ENCODE results near the gene LRRC51. TPM values are rescaled to one million over a fixed set of nuclear protein-coding genes. Genes with fewer than 3 reads are reported as not detected.

The LRRC51 gene
- total RNA-seq, 1 experiment from 2014 or later = 19.6 TPM

- Histone ChIP-seq H4K20me1 (ENCODE audit: insufficient read depth) (no peaks in the 10 kb centered on the region), H3K27me3 (ENCODE audit: insufficient read depth, low read depth) (no peaks in the 10 kb centered on the region), H3K9me2 (ENCODE audit: insufficient read depth) (no peaks in the 10 kb centered on the region), H3F3A (ENCODE audit: insufficient read depth, low read depth) (peaks cover 29% of the 10 kb centered on the region), H3K27ac (no peak overlapping the region), H2AFZ (no peak overlapping the region), H3K4me1 (replicated peaks; ENCODE audit: insufficient read depth) (peaks cover 20% of the 10 kb centered on the region), H3K4me2 (no peak overlapping the region), H3K9me3 (ENCODE audit: insufficient read depth, low read depth) (no peaks in the 10 kb centered on the region), H3K79me2 (ENCODE audit: low read depth) (no peaks in the 10 kb centered on the region), H3K4me3 (no peak overlapping the region), H3K36me3 (ENCODE audit: low read depth) (0 out of 2 replicates have a peak, but pooled peaks cover 5% of the 10 kb centered on the region)
- ChIA-PET CTCF (interaction anchor here (1.9 kb wide), 1 partner anchor 60 kb away, joined by 4 read pairs; no protein-coding TSS in a partner anchor), POLR2A (ENCODE audit: unreplicated experiment) (interaction anchor here (0.6 kb wide), 1 partner anchor 9 kb away, joined by 7 read pairs; no protein-coding TSS in a partner anchor)
- intact Hi-C loops (cut with micrococcal nuclease; ENCODE audit: unreplicated experiment) = no loop called here
- DNase-seq = no peak
- TF ChIP-seq EZH2 (IDR thresholded peaks at IDR 0.05; ENCODE audit: low read depth) (no peak), CTCF (conservative IDR thresholded peaks at IDR 0.05) (no peak)
- BruUV-seq (replicated peaks) = no TSS peak
Observed at GRCh38 chr11:72085621-72086351, 5.1 kb downstream of the LRRC51 start.

GRCh38 chr11:72088076-72088808 lies 7.6 kb downstream of the LRRC51 start:
- H2AFZ ChIP-seq = no peak overlapping the region
- no peak for DNase-seq
- H3K9me3 ChIP-seq (ENCODE audit: insufficient read depth, low read depth) = no peaks in the 10 kb centered on the region
- H3K4me3 ChIP-seq = no peak overlapping the region
- H3F3A ChIP-seq (ENCODE audit: insufficient read depth, low read depth) = peaks cover 18% of the 10 kb centered on the region; the same call in 1 of the 2 replicates
- H3K36me3 ChIP-seq (ENCODE audit: low read depth) = 0 out of 2 replicates have a peak, but pooled peaks cover 5% of the 10 kb centered on the region
- H3K79me2 ChIP-seq (ENCODE audit: low read depth) = no peaks in the 10 kb centered on the region
- no peak for TF ChIP-seq EZH2 (IDR thresholded peaks at IDR 0.05; ENCODE audit: low read depth)
- TF ChIP-seq CTCF (conservative IDR thresholded peaks at IDR 0.05) = no peak
- H3K27ac ChIP-seq = no peak overlapping the region
- no peaks in the 10 kb centered on the region for H3K27me3 ChIP-seq (ENCODE audit: insufficient read depth, low read depth)
- H3K9me2 ChIP-seq (ENCODE audit: insufficient read depth) = no peaks in the 10 kb centered on the region
- BruUV-seq (replicated peaks) = no TSS peak
- ChIA-PET CTCF (no interaction called here), POLR2A (ENCODE audit: unreplicated experiment) (no interaction called here)
- H4K20me1 ChIP-seq (ENCODE audit: insufficient read depth) = no peaks in the 10 kb centered on the region
- no peak overlapping the region for H3K4me2 ChIP-seq
- no peaks in the 10 kb centered on the region for H3K4me1 ChIP-seq (replicated peaks; ENCODE audit: insufficient read depth)
- intact Hi-C loops (cut with micrococcal nuclease; ENCODE audit: unreplicated experiment) = no loop called here

- POLR2A ChIA-PET (ENCODE audit: unreplicated experiment) = no interaction called here
- 0 out of 2 replicates have a peak, but pooled peaks cover 5% of the 10 kb centered on the region for H3K36me3 ChIP-seq (ENCODE audit: low read depth)
Observed at GRCh38 chr11:72091292-72091691, 10.6 kb downstream of the LRRC51 start.

More at GRCh38 chr11:72091292-72091691, 10.6 kb downstream of the LRRC51 start:
- Histone ChIP-seq H3K27me3 (ENCODE audit: insufficient read depth, low read depth) (no peaks in the 10 kb centered on the region), H3F3A (ENCODE audit: insufficient read depth, low read depth) (peaks cover 13% of the 10 kb centered on the region; the same call in 1 of the 2 replicates), H3K4me2 (no peak overlapping the region), H3K27ac (0 out of 2 replicates have a peak overlapping the region, but pooled peaks have one; percentile 8), H3K4me3 (no peak overlapping the region), H3K9me2 (ENCODE audit: insufficient read depth) (no peaks in the 10 kb centered on the region), H3K79me2 (ENCODE audit: low read depth) (no peaks in the 10 kb centered on the region), H3K4me1 (replicated peaks; ENCODE audit: insufficient read depth) (no peaks in the 10 kb centered on the region), H2AFZ (no peak overlapping the region), H4K20me1 (ENCODE audit: insufficient read depth) (no peaks in the 10 kb centered on the region), H3K9me3 (ENCODE audit: insufficient read depth, low read depth) (no peaks in the 10 kb centered on the region)
- CTCF ChIA-PET = interaction anchor here (0.7 to 1.9 kb wide), 7 partner anchors 18 to 66 kb away, joined by 3 to 23 read pairs (median 4); no protein-coding TSS in a partner anchor
- TF ChIP-seq CTCF (conservative IDR thresholded peaks at IDR 0.05) (peak; percentile 93), EZH2 (IDR thresholded peaks at IDR 0.05; ENCODE audit: low read depth) (no peak)
- DNase-seq = peak in 1 of 2 experiments; percentile 60
- intact Hi-C loops (cut with micrococcal nuclease; ENCODE audit: unreplicated experiment) = loop anchor here (1.0 to 5.0 kb wide), 3 partner anchors 66 to 341 kb away; partner anchors contain the start of gene CLPB
- no TSS peak for BruUV-seq (replicated peaks)

Data from PC-9 (cell line).